ENCODE results near the gene PAK2.

The PAK2 gene

DNA sequence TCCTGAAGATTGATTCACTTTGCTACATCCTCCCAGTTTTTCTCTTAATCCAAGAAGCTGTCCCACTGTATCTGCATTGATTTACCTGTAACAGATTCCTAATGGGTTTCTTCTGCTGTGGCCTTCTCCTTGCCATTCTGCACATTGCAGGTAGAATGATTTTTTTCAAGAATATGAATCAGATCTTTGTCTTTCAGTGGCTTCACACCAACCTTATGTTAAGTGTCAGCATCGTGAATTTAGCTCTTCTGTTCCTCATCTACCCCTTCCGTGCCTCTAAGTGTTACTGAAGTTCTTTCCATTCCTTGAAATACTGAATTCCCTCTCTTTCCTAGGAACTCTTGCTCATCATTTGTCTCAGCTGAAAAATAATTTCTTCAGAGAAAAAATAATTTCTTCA is 135.6 kb downstream of the PAK2 start:
- DNase-seq (ENCODE audit: low read depth, low spot score), result no peak

More for the DNA sequence above, 135.6 kb downstream of the PAK2 start:
- H3K4me3 ChIP-seq (ENCODE audit: low read length), result no peak overlapping the region

Data from Jurkat, Clone E6-1 (cell line).